Stimulated activated naive CD4-positive, alpha-beta T cell (primary cell): ENCODE data around the gene INSIG2.

Experiments used
- DNase-seq, 6 experiments: peaks; one replicate each; lab custom pipeline; 2025; lab: John Stamatoyannopoulos, UW

The INSIG2 gene

GRCh38 chr2:118128826-118129225, 40.6 kb downstream of the INSIG2 start:
- no peak for DNase-seq

GRCh38 chr2:118130385-118130784, 42.1 kb downstream of the INSIG2 start:
- DNase-seq: no peak

GRCh38 chr2:118131771-118132170, 43.5 kb downstream of the INSIG2 start:
- no peak for DNase-seq

GRCh38 chr2:118133916-118134315, 45.6 kb downstream of the INSIG2 start:
- DNase-seq: no peak

- DNase-seq: no peak
Measured at GRCh38 chr2:118134650-118135049, 46.4 kb downstream of the INSIG2 start.

- DNase-seq: no peak
Measured at GRCh38 chr2:118145207-118145606, 56.9 kb downstream of the INSIG2 start.

- DNase-seq: no peak
Measured at GRCh38 chr2:118145806-118146205, 57.5 kb downstream of the INSIG2 start.

DNA sequence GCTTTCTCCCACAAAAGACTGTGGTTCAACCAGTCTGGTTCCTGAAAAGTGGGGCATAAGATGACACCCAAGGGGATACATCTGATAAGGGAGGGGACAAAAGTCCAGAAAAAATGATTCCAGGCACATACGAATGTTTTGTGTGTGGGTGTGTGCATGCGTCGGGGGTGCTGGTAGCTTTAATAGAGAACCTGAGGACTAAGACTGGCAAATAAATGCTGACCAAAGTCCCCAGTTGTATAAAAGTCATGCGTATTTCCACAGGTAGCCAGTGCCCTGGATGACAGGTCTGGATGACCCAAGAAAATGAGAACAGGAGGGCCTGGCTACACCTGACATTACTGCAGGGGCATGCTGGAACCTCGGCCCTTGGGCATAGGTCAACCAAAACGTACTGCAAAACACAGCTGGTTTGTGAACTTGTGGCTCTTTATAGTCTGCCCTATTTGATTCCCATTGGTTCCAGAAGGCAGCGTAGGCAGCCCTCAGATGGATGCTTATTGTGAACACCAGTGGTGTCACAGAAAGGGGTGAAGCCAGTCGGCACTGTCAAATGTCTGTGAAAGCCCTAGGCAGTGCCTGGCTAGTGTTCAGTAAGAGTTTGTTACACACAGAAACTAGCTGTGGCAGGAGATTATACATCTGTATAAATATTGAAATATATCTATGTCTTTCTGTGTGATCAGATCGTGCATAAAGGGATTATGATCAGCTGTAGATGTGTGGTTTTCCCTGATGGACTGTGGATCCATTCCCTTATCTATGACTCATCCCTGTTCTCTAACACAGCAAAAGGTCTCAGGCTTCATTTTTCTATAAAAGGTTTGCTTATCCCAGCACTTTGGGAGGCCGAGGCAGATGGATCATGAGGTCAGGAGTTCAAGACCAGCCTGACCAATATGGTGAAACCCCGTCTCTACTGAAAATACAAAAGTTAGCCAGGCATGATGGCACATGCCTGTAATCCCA, 58.3 kb downstream of the INSIG2 start:
- DNase-seq: no peak

GRCh38 chr2:118148133-118148532, 59.9 kb downstream of the INSIG2 start:
- no peak for DNase-seq

- no peak for DNase-seq
Measured at GRCh38 chr2:118148809-118149208, 60.5 kb downstream of the INSIG2 start.

- no peak for DNase-seq
Measured at GRCh38 chr2:118150294-118150693, 62.0 kb downstream of the INSIG2 start.

GRCh38 chr2:118151831-118152230, 63.6 kb downstream of the INSIG2 start:
- DNase-seq: no peak

DNA sequence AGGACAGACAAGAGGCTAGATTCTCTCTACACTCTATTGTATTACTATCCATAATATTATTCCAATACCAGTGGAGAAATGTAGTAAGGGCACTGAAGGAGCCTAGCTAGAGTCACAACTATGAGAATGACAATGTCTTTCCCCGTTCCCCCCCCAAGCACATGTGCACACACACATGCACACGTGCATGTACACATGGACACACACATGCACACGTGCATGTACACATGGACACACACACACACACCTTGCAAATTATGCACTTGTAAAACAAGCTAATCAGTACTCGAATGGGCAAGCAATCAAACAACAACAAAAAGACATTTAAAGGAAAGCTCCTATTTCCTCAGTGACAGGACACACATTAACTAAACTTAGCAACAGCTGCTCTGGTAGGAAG, 65.2 kb downstream of the INSIG2 start:
- no peak for DNase-seq

DNA sequence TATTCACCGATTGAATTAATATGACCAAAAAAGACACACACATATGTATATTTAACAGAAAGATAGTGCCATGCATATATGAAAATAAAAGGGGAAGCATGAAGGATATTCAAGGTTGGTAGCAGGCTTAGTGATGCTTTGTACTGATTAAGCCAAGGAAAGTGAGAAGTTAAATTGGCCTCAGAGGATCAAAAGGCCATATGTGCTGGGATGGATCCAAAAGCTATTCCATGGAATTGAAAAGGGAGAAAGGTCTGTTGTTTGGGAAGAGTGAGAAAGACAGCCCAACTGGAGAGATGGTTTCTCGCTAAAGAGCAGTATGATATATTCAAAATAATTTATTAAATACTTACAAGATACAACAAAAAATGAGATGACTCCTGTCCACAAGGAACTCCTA, 65.9 kb downstream of the INSIG2 start:
- DNase-seq: no peak
